ENCODE results near the gene LILRA6. TPM values are rescaled to one million over a fixed set of nuclear protein-coding genes. Genes with fewer than 3 reads are reported as not detected.
A peak's percentile ranks its signal among the peaks of the same experiment; 100 is the strongest.

Gene LILRA6
- total and polyA plus RNA-seq, 2 of the 8 experiments (the other 6 are each of a cell fraction or from before 2014, with no cell fraction given), result not detected

- TF ChIP-seq BACH1 (IDR thresholded peaks at IDR 0.05; ENCODE audit: low read length) (no peak), SIN3A (conservative IDR thresholded peaks at IDR 0.05 in 1 of 2, IDR thresholded peaks at IDR 0.05 in 1 of 2; ENCODE audit: low read depth in 1 of 2, low read length in 2 of 2) (peak in 1 of 2 experiments; percentile 72; a peak in 1 of 4 replicates), E2F6 (IDR thresholded peaks at IDR 0.05) (no peak), SIRT6 (IDR thresholded peaks at IDR 0.05; ENCODE audit: low read length) (no peak), RBBP5 (IDR thresholded peaks at IDR 0.05; ENCODE audit: borderline replicate concordance, low read depth, low read length) (peak; percentile 41; the same call in 1 of the 2 replicates), MAX (IDR thresholded peaks at IDR 0.05) (0 out of 2 replicates have a peak, but pooled peaks have one; percentile 31), CHD1 (IDR thresholded peaks at IDR 0.05; ENCODE audit: low read depth, low read length) (no peak), TAF1 (IDR thresholded peaks at IDR 0.05; ENCODE audit: low read depth, low read length) (peak; percentile 63; the same call in 1 of the 2 replicates), SP1 (IDR thresholded peaks at IDR 0.05; ENCODE audit: low read depth, low read length) (peak; percentile 88), CTCF (IDR thresholded peaks at IDR 0.05; ENCODE audit: control extremely low read depth in 1 of 3, insufficient read depth in 1 of 3, low read depth in 1 of 3, low read length in 3 of 3) (peak; percentile 9 to 48 (median 25)), FOSL1 (IDR thresholded peaks at IDR 0.05; ENCODE audit: insufficient read depth, low read depth, low read length) (no peak)
These were observed 53.4 kb downstream of the LILRA6 start, which contains the start of gene MBOAT7 (continued) for GRCh38 chr19:54189145-54189734.
